ENCODE data around the gene ST7.
A peak's percentile ranks its signal among the peaks of the same experiment; 100 is the strongest.

The ST7 gene

DNA sequence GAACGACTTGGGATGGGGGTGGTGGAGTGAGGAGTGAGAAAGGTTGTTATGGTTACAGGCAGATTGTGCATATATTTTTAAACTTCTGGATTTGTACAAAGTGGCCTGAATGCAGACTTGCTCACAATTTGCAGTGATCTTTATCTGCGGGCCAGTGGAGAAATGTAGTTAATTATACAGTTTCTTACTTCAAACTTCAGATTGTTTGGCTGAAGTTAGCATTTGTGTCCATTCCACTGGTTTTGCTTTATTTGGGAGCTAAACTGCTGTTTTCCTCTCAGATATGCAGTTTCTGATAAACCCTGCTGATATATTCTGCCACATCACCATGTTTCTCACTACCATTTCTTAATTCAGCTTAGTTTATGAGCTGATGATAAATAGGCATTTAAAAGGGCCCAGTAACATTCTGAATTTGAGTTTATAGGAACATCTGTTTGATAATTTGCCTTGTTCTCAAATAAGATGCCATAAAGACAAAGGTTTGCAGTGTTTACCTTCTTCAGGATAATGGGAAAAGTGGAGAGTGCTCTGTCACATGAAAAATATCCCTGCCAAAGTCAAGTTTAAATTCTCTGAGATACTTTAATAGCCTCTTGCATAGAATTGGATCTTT lies 170.1 kb downstream of the ST7 start:
- Mint-ChIP-seq H3K4me1 (peaks cover 47% of the 10 kb centered on the region), H3K27ac (peak overlapping the region in 1 of 3 experiments; percentile 11), H3K36me3 (ENCODE audit: low read depth) (no peaks in the 10 kb centered on the region), H3K27me3 (ENCODE audit: low read depth) (no peaks in the 10 kb centered on the region), H3K4me3 (no peak overlapping the region), H3K9me3 (no peaks in the 10 kb centered on the region)
- TF ChIP-seq, protein P1, sequence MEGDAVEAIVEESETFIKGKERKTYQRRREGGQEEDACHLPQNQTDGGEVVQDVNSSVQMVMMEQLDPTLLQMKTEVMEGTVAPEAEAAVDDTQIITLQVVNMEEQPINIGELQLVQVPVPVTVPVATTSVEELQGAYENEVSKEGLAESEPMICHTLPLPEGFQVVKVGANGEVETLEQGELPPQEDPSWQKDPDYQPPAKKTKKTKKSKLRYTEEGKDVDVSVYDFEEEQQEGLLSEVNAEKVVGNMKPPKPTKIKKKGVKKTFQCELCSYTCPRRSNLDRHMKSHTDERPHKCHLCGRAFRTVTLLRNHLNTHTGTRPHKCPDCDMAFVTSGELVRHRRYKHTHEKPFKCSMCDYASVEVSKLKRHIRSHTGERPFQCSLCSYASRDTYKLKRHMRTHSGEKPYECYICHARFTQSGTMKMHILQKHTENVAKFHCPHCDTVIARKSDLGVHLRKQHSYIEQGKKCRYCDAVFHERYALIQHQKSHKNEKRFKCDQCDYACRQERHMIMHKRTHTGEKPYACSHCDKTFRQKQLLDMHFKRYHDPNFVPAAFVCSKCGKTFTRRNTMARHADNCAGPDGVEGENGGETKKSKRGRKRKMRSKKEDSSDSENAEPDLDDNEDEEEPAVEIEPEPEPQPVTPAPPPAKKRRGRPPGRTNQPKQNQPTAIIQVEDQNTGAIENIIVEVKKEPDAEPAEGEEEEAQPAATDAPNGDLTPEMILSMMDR (IDR thresholded peaks at IDR 0.05; ENCODE audit: unreplicated experiment in 3 of 3) = no peak

DNA sequence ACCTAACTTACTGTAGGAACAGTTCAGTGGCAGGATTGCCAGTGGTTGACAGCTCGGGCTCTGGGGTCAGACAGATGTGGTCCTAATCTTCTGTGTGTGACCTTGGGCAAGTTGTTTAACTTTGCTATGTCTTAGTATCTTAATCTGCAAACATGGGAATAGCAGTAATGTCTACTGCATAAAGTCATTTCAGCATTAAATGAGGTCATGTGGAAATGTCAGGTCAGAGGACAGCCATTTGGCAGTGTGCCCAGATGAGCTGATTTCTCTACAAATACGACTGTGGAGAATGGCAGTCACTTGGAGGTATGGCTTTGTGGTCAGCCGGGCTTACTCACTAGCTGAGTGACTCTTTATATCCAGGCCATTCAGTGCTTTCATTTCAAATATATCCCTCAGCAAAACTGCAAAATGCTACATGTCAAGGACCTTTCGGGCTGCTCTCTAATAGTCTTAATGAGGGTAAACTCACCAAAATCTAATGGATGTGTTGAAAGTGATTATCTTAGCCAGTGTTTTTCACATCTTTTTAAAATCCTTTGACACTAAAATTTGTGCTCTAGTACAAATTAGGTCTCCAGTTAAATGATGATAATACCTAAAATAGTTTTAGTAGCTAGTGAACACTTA lies 171.4 kb downstream of the ST7 start:
- Mint-ChIP-seq H3K4me3 (no peak overlapping the region), H3K4me1 (peaks cover 48% of the 10 kb centered on the region), H3K36me3 (ENCODE audit: low read depth) (no peaks in the 10 kb centered on the region), H3K9me3 (no peaks in the 10 kb centered on the region), H3K27ac (peak overlapping the region; percentile 18 to 79 (median 26)), H3K27me3 (ENCODE audit: low read depth) (no peaks in the 10 kb centered on the region)
- TF ChIP-seq, protein P1 (IDR thresholded peaks at IDR 0.05; ENCODE audit: unreplicated experiment in 3 of 3) = no peak

DNA sequence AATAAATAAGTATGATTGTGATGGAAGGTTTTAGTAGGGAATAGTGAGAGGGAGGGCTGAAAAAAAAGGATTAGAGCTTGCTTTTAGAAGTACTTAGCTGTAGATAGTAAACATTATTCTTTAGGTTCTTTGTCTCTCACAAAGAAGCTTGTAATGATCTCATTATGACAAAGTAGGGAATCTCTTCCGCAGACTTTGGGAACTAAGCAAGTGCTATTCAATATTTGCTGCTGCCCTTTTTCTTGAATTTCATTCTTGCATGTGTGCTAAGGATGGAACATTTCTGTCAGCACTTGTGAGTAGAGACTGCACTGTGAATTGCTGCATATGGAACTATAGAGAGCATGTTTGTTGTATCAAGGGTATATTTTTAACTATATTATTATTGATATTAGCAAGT lies 173.4 kb downstream of the ST7 start:
- Mint-ChIP-seq H3K36me3 (ENCODE audit: low read depth) (peaks cover 2% of the 10 kb centered on the region), H3K4me3 (no peak overlapping the region), H3K9me3 (no peaks in the 10 kb centered on the region), H3K4me1 (peaks cover 55% of the 10 kb centered on the region), H3K27me3 (ENCODE audit: low read depth) (no peaks in the 10 kb centered on the region), H3K27ac (peak overlapping the region; percentile 0 to 28 (median 24))
- TF ChIP-seq, protein P1 (IDR thresholded peaks at IDR 0.05; ENCODE audit: unreplicated experiment in 3 of 3) = no peak

DNA sequence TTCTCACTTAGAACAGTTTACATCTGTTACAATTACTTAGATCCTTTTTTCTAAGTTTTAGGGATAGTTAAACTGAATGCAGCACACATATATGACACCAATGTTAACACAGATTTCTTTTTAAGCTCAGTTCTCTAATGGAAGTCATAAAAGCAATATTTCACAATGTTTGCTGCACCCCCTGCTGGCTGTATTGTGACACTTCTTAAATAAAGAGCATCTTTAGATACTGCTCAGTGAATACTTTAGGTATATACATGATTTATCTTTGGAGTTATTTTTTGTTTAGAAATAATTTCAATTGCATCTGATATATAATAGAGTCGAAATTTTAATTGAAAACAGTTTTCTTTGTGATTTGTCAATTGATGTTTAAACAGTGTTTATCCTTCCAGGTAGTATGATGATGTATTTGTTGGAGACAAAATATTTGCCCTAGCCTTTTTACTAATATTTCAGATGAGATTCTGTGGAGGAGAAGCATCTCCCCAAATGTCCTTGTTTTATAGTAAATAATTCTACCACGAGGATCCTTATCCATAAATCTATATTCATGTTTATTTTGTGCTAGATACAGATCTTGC lies 174.4 kb downstream of the ST7 start:
- Mint-ChIP-seq H3K9me3 (no peaks in the 10 kb centered on the region), H3K4me1 (peaks cover 62% of the 10 kb centered on the region), H3K4me3 (no peak overlapping the region), H3K36me3 (ENCODE audit: low read depth) (peaks cover 11% of the 10 kb centered on the region), H3K27me3 (ENCODE audit: low read depth) (no peaks in the 10 kb centered on the region), H3K27ac (peak overlapping the region in 1 of 3 experiments; percentile 35)
- TF ChIP-seq, protein P1 (IDR thresholded peaks at IDR 0.05; ENCODE audit: unreplicated experiment in 3 of 3) = peak; percentile 68 to 87 (median 72)

DNA sequence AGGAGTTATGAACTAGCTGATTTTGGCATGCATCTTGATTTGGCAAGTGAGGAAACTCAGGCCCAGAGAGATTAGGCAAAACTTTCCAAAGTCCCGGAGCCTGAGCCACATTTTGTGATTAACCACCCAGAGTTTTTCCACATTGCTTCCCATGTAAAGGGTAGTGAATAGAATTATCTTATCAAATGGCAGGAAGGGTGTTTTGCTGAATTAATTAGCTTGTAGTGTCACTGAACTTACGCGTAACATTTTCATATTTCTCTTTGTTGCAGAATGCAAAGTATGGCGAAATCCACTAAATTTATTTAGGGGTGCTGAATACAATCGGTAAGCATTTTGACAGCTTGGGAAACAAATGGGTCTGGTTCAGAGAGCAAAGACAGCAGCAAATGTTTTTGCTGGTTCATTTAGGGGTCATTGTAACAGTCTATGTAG lies 176.2 kb downstream of the ST7 start:
- peaks cover 29% of the 10 kb centered on the region for H3K36me3 Mint-ChIP-seq (ENCODE audit: low read depth)
- H3K27ac Mint-ChIP-seq = peak overlapping the region in 2 of 3 experiments; percentile 61 to 75
- H3K4me3 Mint-ChIP-seq = no peak overlapping the region
- TF ChIP-seq, protein P1 (IDR thresholded peaks at IDR 0.05; ENCODE audit: unreplicated experiment in 3 of 3) = no peak
- H3K4me1 Mint-ChIP-seq = peaks cover 52% of the 10 kb centered on the region
- H3K9me3 Mint-ChIP-seq = no peaks in the 10 kb centered on the region
- no peaks in the 10 kb centered on the region for H3K27me3 Mint-ChIP-seq (ENCODE audit: low read depth)

Data from nephron (organoid).